Fibroblast of upper back skin (primary cell): ENCODE data around the gene PAMR1.
"Not testable (repeated sequence)": the region's sequence is repeated elsewhere in the genome, so short reads cannot be mapped to it uniquely, and the experiment has no call there.

ENCODE experiments used
- DNase-seq: peaks from one replicate; pipeline ENCODE4 v3.0.0-alpha.2; 2013

Gene PAMR1

GRCh38 chr11:35541621-35542375 is 16.4 kb upstream of the PAMR1 start:
- peak; percentile 94 for DNase-seq

GRCh38 chr11:35540526-35540925 is 15.1 kb upstream of the PAMR1 start:
- no peak for DNase-seq

- DNase-seq: peak; percentile 51
Measured at GRCh38 chr11:35539781-35540281, 14.4 kb upstream of the PAMR1 start.

- peak; percentile 58 for DNase-seq
Measured at GRCh38 chr11:35539256-35539655, 13.8 kb upstream of the PAMR1 start.

GRCh38 chr11:35536470-35536869 is 11.1 kb upstream of the PAMR1 start:
- DNase-seq: no peak

GRCh38 chr11:35531246-35531645 is 5.8 kb upstream of the PAMR1 start:
- DNase-seq: peak; percentile 34

GRCh38 chr11:35529971-35530495 is 4.6 kb upstream of the PAMR1 start:
- DNase-seq: peak; percentile 100

- DNase-seq: peak; percentile 43
Measured at GRCh38 chr11:35526370-35526792, 965 bp upstream of the PAMR1 start.

GRCh38 chr11:35524780-35525179 is 636 bp downstream of the PAMR1 start:
- DNase-seq: peak; percentile 66

- DNase-seq: no peak
Measured at GRCh38 chr11:35523861-35524260, 1.6 kb downstream of the PAMR1 start.

GRCh38 chr11:35523331-35523768 is 2.1 kb downstream of the PAMR1 start:
- peak; percentile 67 for DNase-seq

- not testable (repeated sequence) for DNase-seq
Measured at GRCh38 chr11:35522091-35522490, 3.3 kb downstream of the PAMR1 start.

GRCh38 chr11:35520376-35520775 is 5.0 kb downstream of the PAMR1 start:
- no peak for DNase-seq

GRCh38 chr11:35518766-35519165 is 6.7 kb downstream of the PAMR1 start:
- no peak for DNase-seq

- no peak for DNase-seq
Measured at GRCh38 chr11:35517481-35517880, 7.9 kb downstream of the PAMR1 start.

- no peak for DNase-seq
Measured at GRCh38 chr11:35516403-35516802, 9.0 kb downstream of the PAMR1 start.

- DNase-seq: peak; percentile 95
Measured at GRCh38 chr11:35515224-35515623, 10.2 kb downstream of the PAMR1 start.

GRCh38 chr11:35514481-35514880 is 10.9 kb downstream of the PAMR1 start:
- DNase-seq: no peak

GRCh38 chr11:35511666-35512065 is 13.8 kb downstream of the PAMR1 start:
- DNase-seq: peak; percentile 94

GRCh38 chr11:35507688-35508087 is 17.7 kb downstream of the PAMR1 start:
- no peak for DNase-seq

GRCh38 chr11:35501776-35502175 is 23.6 kb downstream of the PAMR1 start:
- DNase-seq: peak; percentile 51

GRCh38 chr11:35500744-35501143 is 24.7 kb downstream of the PAMR1 start:
- no peak for DNase-seq

GRCh38 chr11:35496416-35496815 is 29.0 kb downstream of the PAMR1 start:
- DNase-seq: no peak

- no peak for DNase-seq
Measured at GRCh38 chr11:35494957-35495490, 30.4 kb downstream of the PAMR1 start.
